ENCODE measurements around the gene PEAR1.

PEAR1 gene

DNA sequence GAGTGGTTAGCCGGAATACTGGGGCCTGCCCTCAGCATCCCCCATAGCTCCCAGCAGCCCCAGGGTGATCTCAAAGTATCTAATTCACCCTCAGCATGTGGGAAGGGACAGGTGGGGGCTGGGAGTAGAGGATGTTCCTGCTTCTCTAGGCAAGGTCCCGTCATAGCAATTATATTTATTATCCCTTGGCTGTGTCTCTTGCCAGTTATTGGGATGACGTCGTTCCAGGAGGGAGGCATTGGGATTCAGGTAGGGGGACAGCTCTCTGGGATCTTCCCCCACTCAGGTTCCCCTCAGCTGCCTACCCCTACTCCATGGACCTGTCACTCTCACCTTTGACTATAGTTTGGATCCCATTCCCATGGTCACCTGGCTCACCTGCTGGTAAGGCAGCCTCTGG is 11.9 kb upstream of the PEAR1 start:
- DNase-seq (ENCODE audit: low read depth, low spot score) = no peak

DNA sequence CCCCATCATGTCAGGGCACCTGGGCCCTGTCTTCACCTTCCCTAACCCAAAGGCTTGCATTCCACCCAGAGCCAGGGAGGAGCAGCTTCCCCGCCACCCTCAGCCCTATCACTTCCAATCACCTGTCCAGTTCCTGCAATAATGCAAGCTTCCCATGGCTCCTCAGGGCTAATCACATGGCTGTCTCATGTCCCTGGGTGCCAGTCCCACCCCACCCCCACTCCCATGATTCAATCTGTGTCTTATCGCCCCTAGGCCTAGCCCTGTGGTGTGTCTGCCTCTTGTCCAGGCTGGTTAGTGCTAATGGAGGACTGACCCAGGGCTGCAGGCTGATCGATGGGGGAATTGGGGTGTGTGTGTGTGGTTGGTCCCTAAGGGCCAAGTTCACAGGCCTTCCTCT is 11.0 kb upstream of the PEAR1 start:
- DNase-seq (ENCODE audit: low read depth, low spot score) = no peak

DNA sequence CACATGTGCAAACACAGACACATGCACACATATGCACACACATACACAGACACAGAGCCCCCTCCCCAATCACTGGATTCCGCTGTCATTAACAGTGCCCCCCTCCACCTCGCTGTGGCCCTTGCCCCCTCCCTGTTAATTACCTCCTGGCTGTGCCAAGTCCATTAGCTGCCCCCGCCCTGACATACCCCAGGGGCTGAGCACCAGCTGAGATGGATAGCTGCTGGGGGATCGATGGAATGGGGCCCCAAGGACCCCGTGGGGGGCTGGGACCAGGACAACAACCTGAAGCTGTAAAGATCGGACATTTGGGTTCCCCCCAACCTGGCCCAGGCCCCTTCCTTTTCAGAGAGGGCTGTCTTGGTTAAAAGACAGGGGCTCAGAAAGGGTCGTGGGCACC is 9.6 kb upstream of the PEAR1 start:
- no peak for DNase-seq (ENCODE audit: low read depth, low spot score)

DNA sequence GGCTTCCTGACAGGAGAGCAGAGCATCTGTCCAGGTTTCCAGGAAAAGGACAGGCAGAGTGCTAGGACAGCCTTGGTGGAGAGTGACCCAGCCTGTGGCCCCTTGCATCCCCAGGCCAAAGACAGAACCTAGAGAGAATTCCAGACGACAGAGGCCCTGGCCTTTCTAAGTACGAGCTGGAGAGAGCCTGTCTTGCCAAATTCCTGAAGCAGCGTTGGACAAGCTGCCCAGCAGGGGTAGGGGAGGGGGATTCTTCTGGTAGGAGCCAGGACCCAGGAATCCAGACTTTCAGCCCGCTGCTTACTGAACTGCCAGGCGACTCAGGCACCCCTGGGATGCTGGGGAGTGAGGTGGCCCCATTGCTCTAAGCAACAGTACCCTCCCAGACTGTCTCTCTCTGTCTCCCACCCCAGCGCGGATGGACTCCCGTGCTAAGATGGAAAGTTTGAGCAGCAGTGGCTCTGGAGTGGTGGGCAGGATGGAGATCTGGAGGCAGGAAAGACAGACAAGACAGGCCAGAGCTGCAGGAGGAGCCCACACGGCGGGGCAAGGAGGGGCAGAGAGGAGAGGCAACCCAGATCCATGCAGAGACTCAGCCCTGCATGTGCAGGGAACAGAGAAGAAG is 8.8 kb upstream of the PEAR1 start:
- DNase-seq (ENCODE audit: low read depth, low spot score) = no peak

DNA sequence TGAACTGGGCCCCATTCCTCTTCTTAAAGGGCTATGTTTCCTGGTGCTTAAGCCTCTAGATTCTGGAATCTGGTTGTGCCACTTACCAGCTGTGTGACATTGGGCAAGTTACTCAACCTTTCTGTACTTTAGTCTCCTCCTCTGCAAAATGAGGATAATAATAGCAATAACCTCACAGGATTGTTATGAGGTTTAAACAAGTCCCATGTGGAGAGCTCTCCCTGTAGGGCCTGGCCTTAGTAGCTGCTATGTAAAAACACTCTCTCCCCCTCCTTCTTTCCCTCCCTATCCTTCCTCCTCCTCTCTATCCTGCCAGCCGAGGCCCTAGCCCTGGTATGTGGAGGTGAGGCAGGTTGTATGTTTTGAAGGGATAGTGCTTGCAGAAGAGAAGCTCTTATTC is 8.2 kb upstream of the PEAR1 start:
- DNase-seq (ENCODE audit: low read depth, low spot score) = no peak

DNA sequence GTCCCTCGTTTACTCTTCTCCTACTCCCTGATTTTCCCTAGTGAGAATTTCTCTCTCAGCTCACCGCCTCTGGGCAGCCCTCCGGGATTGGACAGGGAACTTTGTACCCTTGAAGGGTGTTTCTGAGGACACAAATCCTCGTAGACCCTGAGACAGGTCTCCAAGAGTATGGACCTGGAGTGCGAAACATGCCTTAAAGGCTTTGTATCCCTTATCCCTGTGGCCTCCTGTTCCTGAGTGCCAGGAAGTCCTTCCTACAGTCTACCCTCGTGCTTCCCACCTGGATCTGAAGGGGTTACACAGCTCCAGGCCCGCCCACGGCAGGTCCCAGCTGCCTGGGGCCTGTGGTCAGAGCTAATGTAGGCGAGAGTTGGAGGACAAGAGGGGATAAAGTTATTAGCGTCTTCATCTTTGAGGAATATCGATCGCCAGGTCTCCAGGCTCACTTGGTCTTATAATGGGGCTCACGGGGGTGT is 7.6 kb upstream of the PEAR1 start:
- no peak for DNase-seq (ENCODE audit: low read depth, low spot score)

DNA sequence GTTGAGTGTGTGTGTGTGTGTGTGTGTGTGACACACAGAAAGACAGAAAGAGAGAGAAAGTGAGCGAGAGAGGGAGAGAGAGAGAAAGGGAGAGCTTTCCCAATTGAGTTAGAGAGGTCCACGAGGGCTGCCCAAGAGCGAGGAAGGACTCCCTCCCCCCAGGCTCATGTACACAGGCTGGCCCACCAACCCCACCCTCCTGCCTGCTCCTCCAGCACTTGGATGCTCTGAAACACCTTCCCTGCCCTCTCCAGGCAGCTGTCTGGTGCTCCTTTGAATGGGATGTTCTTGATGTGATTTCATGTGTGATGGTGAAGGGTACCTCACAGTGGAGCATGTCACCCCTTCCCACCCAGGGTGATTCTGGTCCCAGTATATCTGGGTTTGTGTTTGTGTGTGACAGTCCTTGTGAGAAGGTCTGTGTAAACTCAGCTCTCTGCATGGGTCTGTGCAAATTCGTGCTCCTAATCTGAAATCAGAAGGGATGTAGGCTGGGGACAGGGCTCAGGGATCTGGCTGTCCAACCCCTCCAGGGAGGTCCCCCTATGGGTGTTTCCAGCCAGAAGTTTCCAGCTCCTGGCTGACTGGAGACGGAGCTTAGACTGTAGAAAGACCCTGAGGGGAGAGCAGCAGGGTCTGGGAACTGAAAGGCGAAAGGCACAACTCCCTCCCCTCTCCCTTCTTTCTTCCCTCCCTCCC is 6.8 kb upstream of the PEAR1 start:
- DNase-seq (ENCODE audit: low read depth, low spot score) = no peak

DNA sequence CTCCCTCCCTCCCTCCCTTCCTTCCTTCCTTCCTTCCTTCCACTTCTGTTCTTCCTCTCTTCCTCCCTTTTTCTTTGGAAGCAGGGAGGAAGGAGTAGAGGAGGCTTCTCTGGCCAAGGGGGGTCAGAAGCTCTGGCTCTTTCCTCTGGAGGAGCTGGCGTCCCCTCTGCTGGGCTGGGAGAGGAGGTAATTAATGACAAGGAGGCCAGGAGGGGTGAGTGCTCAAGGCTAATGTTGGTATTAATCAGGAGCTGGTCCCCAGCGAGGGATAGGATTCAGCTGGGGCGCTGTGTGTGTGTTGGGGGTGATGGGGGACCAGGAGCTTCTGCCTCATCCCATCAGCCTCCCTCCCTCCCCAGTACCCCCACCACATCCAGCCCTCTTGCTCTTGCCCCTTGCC is 6.2 kb upstream of the PEAR1 start:
- no peak for DNase-seq (ENCODE audit: low read depth, low spot score)

DNA sequence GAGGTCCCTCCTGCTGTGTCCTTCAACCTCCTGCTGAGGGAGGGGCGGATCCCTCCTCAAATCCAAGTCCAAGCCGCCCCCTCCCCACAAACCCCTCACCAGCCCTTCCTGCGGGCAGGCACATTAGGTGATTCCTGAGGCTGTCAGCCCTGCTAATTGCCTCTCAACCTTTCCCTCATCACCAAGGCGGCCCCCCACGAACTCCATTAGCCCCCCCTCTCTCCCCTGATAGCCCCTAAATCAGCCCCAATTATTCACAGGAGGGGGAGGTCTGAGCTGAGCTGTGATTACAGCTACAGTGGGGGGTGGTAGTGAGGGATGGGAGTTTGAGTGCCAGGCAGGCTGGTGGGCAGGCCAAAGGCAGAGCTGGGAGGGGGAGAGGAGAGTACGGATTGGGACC is 5.8 kb upstream of the PEAR1 start:
- DNase-seq (ENCODE audit: low read depth, low spot score) = no peak

DNA sequence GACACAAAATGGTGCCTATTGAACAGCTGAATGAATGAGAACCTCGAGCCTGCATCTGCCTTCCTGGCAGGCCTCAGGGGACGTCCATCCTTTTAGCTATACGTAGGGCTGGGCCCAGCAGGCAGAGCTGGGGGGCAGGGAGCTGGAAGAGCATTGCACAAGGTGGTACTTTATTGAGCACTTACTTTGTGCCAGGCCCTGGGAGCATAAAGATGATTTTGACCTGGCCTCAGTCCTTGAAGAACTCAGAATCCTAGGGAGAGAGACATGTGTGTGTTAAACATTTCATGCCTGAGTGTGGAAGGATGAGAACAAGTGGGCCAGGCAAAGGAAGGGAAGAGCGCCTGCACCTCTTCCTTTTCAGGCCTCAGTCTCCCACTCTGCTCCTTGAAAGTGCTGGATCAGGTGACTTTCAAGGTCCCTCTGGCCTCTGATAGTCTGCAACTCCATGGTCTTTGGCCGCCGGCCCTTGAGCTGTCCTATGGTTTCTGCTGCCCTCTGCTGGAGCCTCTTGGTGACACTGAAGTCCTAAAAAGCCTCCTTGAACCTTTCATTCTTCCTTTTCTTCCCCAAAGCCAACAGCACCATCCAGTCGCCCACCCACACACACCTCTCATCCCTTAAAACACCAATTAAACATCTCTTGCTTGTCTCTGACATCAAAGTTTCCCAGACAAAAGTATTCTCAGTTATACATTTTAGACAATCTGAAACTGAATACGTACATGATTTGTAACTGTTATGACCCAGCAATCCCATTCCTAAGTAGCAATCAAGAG is 3.5 kb upstream of the PEAR1 start:
- DNase-seq (ENCODE audit: low read depth, low spot score) = peak; percentile 52

DNA sequence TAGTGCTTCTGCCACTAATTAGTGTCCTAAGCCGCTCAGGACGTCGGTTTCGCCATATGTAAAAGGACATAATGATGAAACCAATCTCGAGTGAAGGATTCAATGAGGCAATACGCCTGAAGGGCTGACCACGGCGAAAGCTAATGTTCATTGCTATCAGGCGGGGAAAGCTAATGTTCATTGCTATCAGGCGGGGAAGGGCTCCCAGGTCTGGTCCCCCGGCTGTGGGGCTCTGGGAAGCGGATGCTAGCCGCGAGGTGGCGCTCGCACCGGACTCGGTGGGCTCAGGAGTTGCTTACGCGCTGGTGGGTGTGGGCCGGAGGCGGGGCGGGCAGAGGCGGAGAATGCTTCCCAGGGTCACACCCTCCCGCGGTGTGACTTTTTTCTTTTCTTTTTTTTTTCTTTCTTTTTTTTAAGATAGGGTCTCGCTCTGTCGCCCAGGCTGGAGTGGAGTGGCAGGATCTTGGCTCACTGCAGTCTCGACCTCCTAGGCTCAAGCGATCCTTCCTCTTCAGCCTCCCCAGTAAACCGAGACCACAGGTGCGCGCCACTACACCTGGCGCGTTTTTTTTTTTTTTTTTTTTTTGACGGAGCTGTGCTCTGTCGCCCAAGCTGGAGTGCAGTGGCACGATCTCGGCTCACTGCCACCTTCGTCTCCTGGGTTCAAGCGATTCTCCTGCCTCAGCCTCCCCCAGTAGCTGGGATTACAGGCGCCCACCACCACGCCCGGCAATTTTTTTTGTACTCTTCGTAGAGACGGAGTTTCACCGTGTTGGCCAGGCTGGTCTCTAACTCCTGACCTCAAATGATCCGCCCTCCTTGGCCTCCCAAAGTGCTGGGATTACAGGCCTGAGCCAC is 1.1 kb upstream of the PEAR1 start:
- no peak for DNase-seq (ENCODE audit: low read depth, low spot score)

DNA sequence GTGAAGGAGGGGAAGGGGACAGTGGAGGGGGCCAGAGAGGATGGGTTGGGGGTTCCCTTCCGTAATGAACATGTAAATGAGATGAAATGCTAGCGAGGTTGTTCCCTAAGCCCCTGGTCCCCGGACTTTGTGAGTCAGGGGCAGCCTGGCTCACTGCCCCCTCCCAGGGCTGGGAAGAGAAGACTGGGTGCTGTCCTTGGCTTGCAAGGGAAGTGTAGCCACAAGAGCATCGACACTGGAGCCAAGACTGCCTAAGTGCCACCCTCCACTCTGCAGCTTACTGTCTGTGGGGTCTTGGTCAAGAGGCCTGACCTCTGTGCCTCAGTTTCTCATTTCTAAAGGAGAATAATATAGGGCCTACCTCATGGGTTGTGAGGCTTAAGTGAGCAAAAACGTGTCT is 483 bp downstream of the PEAR1 start:
- DNase-seq (ENCODE audit: low read depth, low spot score) = no peak

DNA sequence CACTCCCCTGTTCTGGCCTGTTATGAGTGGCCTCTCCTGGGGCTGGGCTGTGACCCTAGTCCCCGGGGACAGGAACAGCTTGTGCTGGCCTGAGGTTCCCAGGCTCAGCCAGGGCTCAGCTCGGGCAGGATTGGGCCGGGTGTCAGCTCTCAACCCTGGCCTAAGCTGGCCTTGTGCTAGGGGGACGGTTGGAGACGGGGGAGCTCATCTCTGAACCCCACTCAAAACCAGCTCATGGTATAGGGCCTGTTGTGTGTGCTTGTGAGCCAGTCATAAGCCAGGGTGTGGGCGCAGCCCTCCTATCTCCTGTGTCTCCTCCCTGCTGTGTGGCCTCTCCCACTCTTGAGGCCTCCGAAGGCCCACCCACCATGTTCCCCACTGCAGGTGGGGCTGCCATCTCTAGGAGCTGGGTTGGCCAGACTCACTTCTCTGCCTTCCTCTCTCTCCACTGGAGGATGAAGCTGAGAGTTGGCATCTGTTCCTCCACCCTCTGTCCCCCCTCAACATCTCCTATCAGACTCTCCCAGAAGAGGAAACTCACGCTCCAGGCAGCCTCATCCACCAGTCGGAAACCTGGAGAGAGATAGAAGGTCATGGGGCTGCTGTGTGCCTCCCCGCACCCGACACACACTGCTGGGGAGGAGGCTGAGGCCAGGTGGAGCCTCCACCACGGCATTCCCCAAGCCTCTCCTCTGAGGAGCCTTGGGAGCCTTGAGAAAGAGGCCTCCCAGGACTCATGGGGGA is 1.4 kb downstream of the PEAR1 start:
- no peak for DNase-seq (ENCODE audit: low read depth, low spot score)

DNA sequence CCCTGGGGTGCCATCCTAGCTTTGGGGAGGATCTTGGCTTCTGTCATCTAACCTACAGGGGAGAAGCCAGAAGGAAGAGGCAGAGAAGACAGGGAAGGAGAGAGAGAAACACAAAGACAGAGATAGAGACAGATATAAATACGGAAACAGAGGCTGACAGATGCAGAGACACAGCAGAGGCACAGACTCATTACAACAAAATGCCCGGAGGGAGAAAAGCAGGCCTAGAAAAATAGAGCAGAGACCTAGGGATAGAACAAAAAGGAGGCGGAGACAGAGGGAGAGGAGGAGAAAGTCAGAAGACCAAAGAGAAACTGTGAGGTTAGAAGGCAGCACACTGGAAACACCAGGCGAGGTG is 1.9 kb downstream of the PEAR1 start:
- DNase-seq (ENCODE audit: low read depth, low spot score) = no peak

DNA sequence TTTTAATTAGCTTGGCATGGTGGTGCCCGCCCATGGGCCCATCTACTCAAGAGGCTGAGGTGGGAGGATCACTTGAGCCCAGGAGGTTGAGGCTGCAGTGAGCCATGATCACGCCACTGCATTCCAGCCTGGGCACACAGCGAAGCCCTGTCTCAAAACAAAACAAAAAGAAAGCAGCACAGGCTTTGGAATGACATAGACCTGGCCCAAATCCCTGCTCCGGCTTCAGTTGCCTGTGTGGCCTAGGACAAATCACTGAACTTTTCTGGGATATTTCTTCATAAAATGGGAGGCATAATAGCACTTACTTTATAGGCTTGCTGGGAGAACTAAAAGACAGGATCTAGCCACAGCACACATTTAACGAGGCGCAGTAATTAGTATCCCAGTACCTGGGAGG is 2.4 kb downstream of the PEAR1 start:
- DNase-seq (ENCODE audit: low read depth, low spot score) = no peak

DNA sequence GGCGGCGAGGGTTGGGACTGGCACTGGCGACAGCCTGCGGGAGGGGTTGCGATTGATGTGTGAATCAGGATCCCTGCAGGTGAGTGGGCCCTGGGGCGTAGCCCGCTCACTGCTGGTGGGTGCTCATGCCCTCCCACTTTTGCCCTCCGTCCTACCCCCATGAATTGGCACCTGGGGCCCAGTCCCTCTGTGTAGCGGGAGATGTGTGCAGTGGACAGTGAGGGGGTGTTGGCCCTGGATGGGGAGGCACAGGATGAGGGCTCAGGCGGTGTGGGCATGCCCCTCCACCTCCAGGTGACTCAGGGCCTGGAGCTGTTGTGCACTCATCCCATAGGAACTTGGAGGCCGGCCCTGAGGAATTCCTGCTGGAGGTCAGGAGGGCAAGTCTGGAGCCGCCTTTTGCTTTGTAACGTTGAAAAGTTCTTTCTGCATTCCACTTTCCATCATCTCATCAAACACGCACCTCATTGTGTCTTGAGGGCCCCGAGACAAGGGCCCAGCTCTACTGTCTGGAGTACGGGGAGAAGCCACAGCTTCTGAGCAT is 3.0 kb downstream of the PEAR1 start:
- DNase-seq (ENCODE audit: low read depth, low spot score) = no peak

DNA sequence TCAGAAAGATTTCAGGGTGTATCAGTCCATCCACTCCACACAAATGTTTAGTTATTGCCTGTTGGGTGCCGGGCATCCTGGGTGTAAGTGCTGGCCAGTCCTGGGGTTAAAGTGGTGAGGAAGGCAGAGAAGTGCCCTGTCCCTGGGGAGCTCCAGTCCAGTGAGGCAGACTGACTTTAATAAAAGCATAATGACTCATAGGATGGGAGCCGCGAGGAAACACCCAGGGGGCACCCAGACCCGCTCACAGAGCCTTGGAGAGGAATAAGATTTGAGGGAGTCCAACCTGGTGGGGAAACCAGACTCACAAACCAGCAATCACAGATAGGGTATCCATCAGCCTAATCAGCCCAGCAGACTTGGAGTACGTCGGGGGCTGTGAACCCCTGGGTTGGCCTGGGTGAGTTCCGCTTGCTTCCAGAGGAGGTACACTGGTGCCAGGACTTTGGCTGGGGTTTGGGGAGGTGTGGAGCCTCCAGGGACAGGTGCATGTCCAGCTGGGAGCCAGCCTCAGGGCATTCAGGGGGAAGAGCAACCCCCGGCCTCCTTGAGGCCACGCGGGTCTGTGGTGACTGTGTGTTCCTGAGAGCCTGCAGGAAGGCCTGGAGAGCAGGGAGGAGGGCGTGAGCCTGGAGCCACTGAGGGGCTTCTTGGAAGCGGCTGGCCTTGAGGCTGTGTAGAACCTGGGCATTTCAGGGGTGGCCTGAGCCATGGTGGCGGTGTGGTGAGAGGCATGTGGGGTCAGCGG is 3.7 kb downstream of the PEAR1 start:
- no peak for DNase-seq (ENCODE audit: low read depth, low spot score)

DNA sequence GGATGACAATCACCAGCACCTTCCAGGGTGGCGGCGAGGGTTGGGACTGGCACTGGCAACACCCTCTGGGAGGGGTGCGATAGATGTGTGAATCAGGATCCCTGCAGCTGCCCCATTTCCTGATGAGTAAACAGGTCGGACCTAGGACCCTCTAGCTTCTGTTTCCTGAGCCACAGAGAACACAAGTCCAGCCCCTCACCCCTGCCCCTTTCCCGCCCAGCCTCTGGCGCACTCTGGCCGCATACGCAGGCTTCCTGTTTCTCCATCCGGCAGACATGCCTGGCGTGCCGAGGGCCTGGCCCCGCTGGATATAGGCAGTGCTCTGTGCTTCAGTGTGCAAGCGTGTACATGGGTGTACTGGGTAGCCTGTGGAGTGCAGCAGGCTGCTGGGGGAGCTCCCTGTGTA is 4.6 kb downstream of the PEAR1 start:
- no peak for DNase-seq (ENCODE audit: low read depth, low spot score)

DNA sequence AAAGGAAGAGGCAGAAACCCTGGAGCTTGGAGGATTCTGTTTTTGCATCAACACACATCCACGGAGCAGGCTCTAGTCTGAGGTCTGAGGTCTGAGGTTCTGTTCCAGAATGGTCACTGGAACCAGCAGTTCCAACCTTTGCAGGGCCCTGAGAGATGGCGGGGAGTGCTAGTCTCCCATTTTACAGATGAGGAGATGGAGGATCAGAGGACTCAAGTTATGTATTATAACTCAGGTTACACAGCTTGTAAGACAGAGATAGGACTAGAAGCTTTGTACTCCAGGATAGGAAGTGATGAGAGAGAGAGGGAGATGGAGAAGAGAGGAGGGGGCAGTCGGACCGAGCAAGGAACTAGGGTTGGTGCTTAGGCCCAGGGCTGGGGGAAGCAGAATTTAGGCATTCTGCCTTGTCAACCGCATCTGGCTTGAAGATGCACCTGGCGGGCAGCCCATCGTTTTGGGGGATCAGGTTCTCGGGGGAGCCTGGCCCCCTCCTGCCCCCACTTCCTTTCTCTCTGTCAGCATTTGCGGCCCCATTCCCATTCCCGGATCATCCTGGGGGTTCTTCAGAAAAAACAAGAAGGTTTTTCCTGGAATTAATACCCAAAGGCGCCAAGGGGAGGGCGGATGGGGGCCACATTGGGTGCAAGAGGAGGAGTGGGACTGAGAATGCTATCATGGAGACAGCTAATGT is 5.6 kb downstream of the PEAR1 start:
- DNase-seq (ENCODE audit: low read depth, low spot score) = no peak

Measured in iPS DF 19.7 (cell line).